Measurements from ENCODE around the gene BTD.

GRCh38 chr3:15636028-15636709 lies 34.6 kb downstream of the BTD start:
- TF ChIP-seq CTCF (IDR thresholded peaks at IDR 0.05) = peak in 1 of 4 experiments; percentile 16
- no peak for TF ChIP-seq POLR2A (IDR thresholded peaks at IDR 0.05)
- TF ChIP-seq EP300 (IDR thresholded peaks at IDR 0.05) = no peak
- TF ChIP-seq POLR2AphosphoS5 (IDR thresholded peaks at IDR 0.05) = peak; percentile 29
